ENCODE results near the gene PCDHGC5. TPM values are rescaled to one million over a fixed set of nuclear protein-coding genes. Genes with fewer than 3 reads are reported as not detected.

The PCDHGC5 gene
- total and polyA plus RNA-seq, 9 of the 15 experiments (the other 6 are each of a cell fraction or from before 2014, with no cell fraction given), result not detected

DNA sequence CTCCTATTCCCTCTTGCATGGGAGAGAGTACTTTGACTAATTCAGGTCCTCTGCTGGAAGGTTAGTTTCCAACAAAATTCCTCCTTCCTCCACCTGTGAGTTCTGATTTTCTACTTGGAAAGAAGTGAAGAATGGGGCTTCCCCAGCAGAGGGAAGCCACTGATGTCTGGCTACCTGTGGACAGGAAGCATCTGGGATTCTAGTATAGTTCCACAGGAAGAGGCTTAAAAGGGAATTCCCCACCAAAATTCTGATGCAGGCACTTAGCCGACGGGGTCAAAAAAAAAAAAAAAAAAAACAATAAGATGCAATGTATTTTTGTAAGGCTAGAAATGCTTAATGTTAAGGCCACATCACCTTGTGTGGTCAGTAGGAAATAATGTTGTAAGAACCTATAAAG, 33.4 kb downstream of the PCDHGC5 start (continued):
- no peak for TF ChIP-seq ZNF407 (IDR thresholded peaks at IDR 0.05; ENCODE audit: low read depth)
- TF ChIP-seq ARID4B (CRISPR knock-in tag; IDR thresholded peaks at IDR 0.05), result no peak
- TF ChIP-seq ZNF175 (CRISPR knock-in tag; IDR thresholded peaks at IDR 0.05; ENCODE audit: low read depth), result no peak
- TF ChIP-seq NCOR1 (IDR thresholded peaks at IDR 0.05), result no peak

Measured in K562 (cell line).